Measurements from ENCODE around the gene GCSAM. TPM values are rescaled to one million over a fixed set of nuclear protein-coding genes. Genes with fewer than 3 reads are reported as not detected.

Gene GCSAM
- total RNA-seq, 1 experiment from 2014 or later, result not detected

- Histone ChIP-seq H3K23me2 (ENCODE audit: insufficient read length, low read depth, low read length, poor library complexity, severe bottlenecking) (no peaks in the 10 kb centered on the region), H3K79me2 (ENCODE audit: insufficient read depth, low read length) (no peaks in the 10 kb centered on the region), H2BK15ac (ENCODE audit: low read depth, low read length) (no peak overlapping the region), H3K79me1 (ENCODE audit: insufficient read depth, low read depth, low read length, poor library complexity, severe bottlenecking) (no peaks in the 10 kb centered on the region), H2BK12ac (ENCODE audit: insufficient read length, low read depth, low read length) (no peak overlapping the region), H3K14ac (ENCODE audit: insufficient read depth, low read length) (no peak overlapping the region), H2BK5ac (ENCODE audit: insufficient read length, low read length) (no peak overlapping the region), H3K56ac (ENCODE audit: insufficient read length, low read depth, low read length) (no peak overlapping the region), H3K27ac (ENCODE audit: insufficient read length, low read depth, low read length) (no peak overlapping the region), H3K9ac (ENCODE audit: extremely low read depth, insufficient read length, low read length) (no peak overlapping the region), H3K27me3 (ENCODE audit: insufficient read depth, low read length) (no peaks in the 10 kb centered on the region), H2AFZ (ENCODE audit: low read length) (no peak overlapping the region), H4K91ac (ENCODE audit: insufficient read length, low read depth, low read length) (no peak overlapping the region), H2AK5ac (ENCODE audit: insufficient read length, low read length) (no peak overlapping the region), H3K18ac (ENCODE audit: insufficient read length, low read depth, low read length) (no peak overlapping the region), H4K5ac (ENCODE audit: insufficient read length, low read depth, low read length) (no peak overlapping the region), H2BK120ac (ENCODE audit: low read depth, low read length, poor library complexity, severe bottlenecking) (no peak overlapping the region), H3K4ac (ENCODE audit: low read depth, low read length) (no peak overlapping the region), H4K8ac (replicated peaks; ENCODE audit: insufficient read length, low read depth, low read length) (no peak overlapping the region), H3T11ph (ENCODE audit: low read length) (no peak overlapping the region), H4K20me1 (ENCODE audit: control insufficient read depth, insufficient read depth, insufficient read length) (no peaks in the 10 kb centered on the region), H2BK20ac (ENCODE audit: low read depth, low read length, poor library complexity, severe bottlenecking) (no peak overlapping the region), H3K4me2 (ENCODE audit: insufficient read depth, insufficient read length, low read length) (no peak overlapping the region), H3K23ac (ENCODE audit: insufficient read length, low read depth, low read length) (no peak overlapping the region), H3K9me3 (ENCODE audit: control insufficient read depth, low read depth, low read length) (no peaks in the 10 kb centered on the region), H3K4me1 (ENCODE audit: insufficient read depth, low read length) (no peaks in the 10 kb centered on the region; the same call in 1 of the 2 replicates)
- DNase-seq, result no peak
- Mint-ChIP-seq H3K27me3 (ENCODE audit: low read depth) (no peaks in the 10 kb centered on the region), H3K9me3 (peaks cover 25 to 41% of the 10 kb centered on the region in 2 experiments), H3K27ac (no peak overlapping the region), H3K4me3 (no peak overlapping the region), H3K36me3 (ENCODE audit: insufficient read depth in 1 of 3, low read depth in 3 of 3) (peaks cover 11 to 36% (median 19%) of the 10 kb centered on the region in 3 experiments), H3K4me1 (peaks cover 0 to 4% of the 10 kb centered on the region in 2 experiments; a peak in 3 of 4 replicates)
- WGBS (ENCODE audit: extremely low coverage, insufficient read length, low lambda C conversion rate), result no CpG with 5 or more reads among the region's 1 CpG
- no peak for TF ChIP-seq CTCF (conservative IDR thresholded peaks at IDR 0.05)
Observed at GRCh38 chr3:112143251-112143650, 10.2 kb upstream of the GCSAM start.
